GM12891 (cell line): ENCODE measurements around the gene AHNAK2.

Source experiments
- POLR2A ChIP-seq: IDR thresholded peaks from 2 replicates; pipeline ENCODE4 v1.6.1; 2011; ENCODE audit warnings: low read depth, low read length, control low read depth
- POLR2AphosphoS5 ChIP-seq: IDR thresholded peaks from 2 replicates; pipeline ENCODE4 v1.6.1; 2011; ENCODE audit warnings: low read depth, low read length, control low read depth
- POU2F2 ChIP-seq: IDR thresholded peaks from 2 replicates; pipeline ENCODE4 v1.6.1; 2011; ENCODE audit warnings: low read depth, mild to moderate bottlenecking, control low read depth, low read length, moderate library complexity
- SPI1 ChIP-seq: IDR thresholded peaks from 2 replicates; pipeline ENCODE4 v1.6.1; 2011; ENCODE audit warnings: low read depth, low read length, control low read depth
- TAF1 ChIP-seq: IDR thresholded peaks from 2 replicates; pipeline ENCODE4 v1.6.1; 2011; ENCODE audit warnings: low read depth, low read length, control low read depth

- TF ChIP-seq SPI1, result no peak
- no peak for TF ChIP-seq POU2F2
- no peak for TF ChIP-seq POLR2AphosphoS5
- TF ChIP-seq POLR2A, result no peak
- no peak for TF ChIP-seq TAF1
Measured at GRCh38 chr14:105025429-105025828, 47.3 kb upstream of the AHNAK2 start.
